ENCODE measurements around the gene PALLD.

DNA sequence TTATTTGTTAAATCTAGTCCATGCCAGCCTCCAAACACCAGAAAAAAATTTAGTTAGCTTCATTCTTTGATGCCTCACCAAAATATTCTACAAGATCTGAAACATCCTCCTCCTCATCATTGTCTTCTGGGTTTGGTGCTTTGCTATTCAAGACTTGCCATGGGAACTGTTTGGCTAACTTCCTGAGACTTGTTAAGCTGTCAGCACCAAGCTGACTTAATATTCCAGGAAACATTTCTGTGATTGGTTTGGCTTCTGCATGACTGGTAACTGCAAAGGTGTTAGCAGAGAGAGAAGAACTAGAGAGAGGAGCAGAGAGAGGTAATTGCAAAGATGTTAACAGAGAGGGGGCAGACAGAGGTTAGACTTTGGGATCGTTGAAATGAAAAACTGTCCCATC, 101.3 kb downstream of the PALLD start:
- TF ChIP-seq, protein P1, sequence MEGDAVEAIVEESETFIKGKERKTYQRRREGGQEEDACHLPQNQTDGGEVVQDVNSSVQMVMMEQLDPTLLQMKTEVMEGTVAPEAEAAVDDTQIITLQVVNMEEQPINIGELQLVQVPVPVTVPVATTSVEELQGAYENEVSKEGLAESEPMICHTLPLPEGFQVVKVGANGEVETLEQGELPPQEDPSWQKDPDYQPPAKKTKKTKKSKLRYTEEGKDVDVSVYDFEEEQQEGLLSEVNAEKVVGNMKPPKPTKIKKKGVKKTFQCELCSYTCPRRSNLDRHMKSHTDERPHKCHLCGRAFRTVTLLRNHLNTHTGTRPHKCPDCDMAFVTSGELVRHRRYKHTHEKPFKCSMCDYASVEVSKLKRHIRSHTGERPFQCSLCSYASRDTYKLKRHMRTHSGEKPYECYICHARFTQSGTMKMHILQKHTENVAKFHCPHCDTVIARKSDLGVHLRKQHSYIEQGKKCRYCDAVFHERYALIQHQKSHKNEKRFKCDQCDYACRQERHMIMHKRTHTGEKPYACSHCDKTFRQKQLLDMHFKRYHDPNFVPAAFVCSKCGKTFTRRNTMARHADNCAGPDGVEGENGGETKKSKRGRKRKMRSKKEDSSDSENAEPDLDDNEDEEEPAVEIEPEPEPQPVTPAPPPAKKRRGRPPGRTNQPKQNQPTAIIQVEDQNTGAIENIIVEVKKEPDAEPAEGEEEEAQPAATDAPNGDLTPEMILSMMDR (IDR thresholded peaks at IDR 0.05): no peak
- TF ChIP-seq POLR2A (IDR thresholded peaks at IDR 0.05; ENCODE audit: low read depth) (no peak), POLR2AphosphoS5 (IDR thresholded peaks at IDR 0.05) (peak; percentile 31 to 34)
